Chondrocyte (in vitro differentiated cells): Measurements from ENCODE around the gene RANBP10. TPM values are rescaled to one million over a fixed set of nuclear protein-coding genes. Genes with fewer than 3 reads are reported as not detected.

ENCODE experiments used
- DNase-seq: peaks from one replicate; pipeline ENCODE4 v3.0.0; 2021; ENCODE audit warnings: mixed read lengths, low spot score
- H3K27ac Mint-ChIP-seq: one replicate; pipeline ENCODE4 v1.8.0; 2021; ENCODE audit warnings: mild to moderate bottlenecking, moderate library complexity, mixed read lengths; ENCODE audit not compliant: unreplicated experiment
- H3K27me3 Mint-ChIP-seq: 2 replicates; pipeline ENCODE4 v1.8.0; 2021; ENCODE audit warnings: low read depth, mixed read lengths
- H3K36me3 Mint-ChIP-seq: 2 replicates; pipeline ENCODE4 v1.8.0; 2021; ENCODE audit warnings: low read depth, mixed read lengths
- H3K4me1 Mint-ChIP-seq: 2 replicates; pipeline ENCODE4 v1.8.0; 2021; ENCODE audit warnings: low read depth, mild to moderate bottlenecking, mixed read lengths
- H3K4me3 Mint-ChIP-seq: one replicate; pipeline ENCODE4 v1.8.0; 2021; ENCODE audit warnings: mild to moderate bottlenecking, moderate library complexity, mixed read lengths; ENCODE audit not compliant: unreplicated experiment
- H3K9me3 Mint-ChIP-seq: 2 replicates; pipeline ENCODE4 v1.8.0; 2021; ENCODE audit warnings: low read depth, mixed read lengths
- total RNA-seq: library from RNA; stranded (reverse); gene quantifications from 3 replicates; pipeline ENCODE4 v1.2.1, GENCODE V29; 2021
- TF ChIP-seq, protein P1 (sequence below): fragments of 200-600 bp; sonication (generic); IDR thresholded peaks from 2 replicates; pipeline ENCODE4 v1.5.0; 2021; ENCODE audit warnings: antibody characterized with exemption, mild to moderate bottlenecking, moderate library complexity

Gene RANBP10
- total RNA-seq, 1 donor from 2014 or later = 14.4 TPM

- no peak overlapping the region for H3K4me3 Mint-ChIP-seq
- no peaks in the 10 kb centered on the region for H3K9me3 Mint-ChIP-seq
- TF ChIP-seq, protein P1, sequence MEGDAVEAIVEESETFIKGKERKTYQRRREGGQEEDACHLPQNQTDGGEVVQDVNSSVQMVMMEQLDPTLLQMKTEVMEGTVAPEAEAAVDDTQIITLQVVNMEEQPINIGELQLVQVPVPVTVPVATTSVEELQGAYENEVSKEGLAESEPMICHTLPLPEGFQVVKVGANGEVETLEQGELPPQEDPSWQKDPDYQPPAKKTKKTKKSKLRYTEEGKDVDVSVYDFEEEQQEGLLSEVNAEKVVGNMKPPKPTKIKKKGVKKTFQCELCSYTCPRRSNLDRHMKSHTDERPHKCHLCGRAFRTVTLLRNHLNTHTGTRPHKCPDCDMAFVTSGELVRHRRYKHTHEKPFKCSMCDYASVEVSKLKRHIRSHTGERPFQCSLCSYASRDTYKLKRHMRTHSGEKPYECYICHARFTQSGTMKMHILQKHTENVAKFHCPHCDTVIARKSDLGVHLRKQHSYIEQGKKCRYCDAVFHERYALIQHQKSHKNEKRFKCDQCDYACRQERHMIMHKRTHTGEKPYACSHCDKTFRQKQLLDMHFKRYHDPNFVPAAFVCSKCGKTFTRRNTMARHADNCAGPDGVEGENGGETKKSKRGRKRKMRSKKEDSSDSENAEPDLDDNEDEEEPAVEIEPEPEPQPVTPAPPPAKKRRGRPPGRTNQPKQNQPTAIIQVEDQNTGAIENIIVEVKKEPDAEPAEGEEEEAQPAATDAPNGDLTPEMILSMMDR = no peak
- peaks cover 20% of the 10 kb centered on the region for H3K36me3 Mint-ChIP-seq
- peak; percentile 56 for DNase-seq
- H3K4me1 Mint-ChIP-seq = no peaks in the 10 kb centered on the region
- no peak overlapping the region for H3K27ac Mint-ChIP-seq
- no peaks in the 10 kb centered on the region for H3K27me3 Mint-ChIP-seq
Measured at GRCh38 chr16:67726106-67727034, 80.0 kb downstream of the RANBP10 start.

DNA sequence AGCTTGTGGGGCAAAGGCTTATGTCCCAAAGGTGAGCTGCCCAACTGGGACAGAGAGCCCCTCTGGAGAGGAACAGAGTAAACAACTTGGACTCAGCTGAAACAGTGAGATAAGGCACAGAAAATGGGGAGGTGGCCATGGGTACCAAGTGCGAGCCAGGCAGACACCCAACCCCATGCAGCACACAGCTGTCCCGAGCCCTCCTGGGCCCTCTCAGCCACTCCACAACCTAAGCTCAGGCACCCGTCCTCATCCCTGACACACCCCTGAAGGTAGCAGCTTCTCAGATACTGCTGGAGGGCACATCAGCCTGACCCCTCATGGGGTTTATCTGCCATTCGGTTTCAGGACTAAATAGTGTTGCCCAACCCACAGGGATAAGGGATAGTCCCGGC lies 82.5 kb downstream of the RANBP10 start:
- TF ChIP-seq, protein P1 = no peak
- Mint-ChIP-seq H3K9me3 (no peaks in the 10 kb centered on the region), H3K36me3 (peaks cover 6% of the 10 kb centered on the region), H3K27ac (no peak overlapping the region), H3K4me1 (peaks cover 15% of the 10 kb centered on the region), H3K4me3 (no peak overlapping the region), H3K27me3 (no peaks in the 10 kb centered on the region)
- peak; percentile 49 for DNase-seq

GRCh38 chr16:67723151-67723910 lies 83.0 kb downstream of the RANBP10 start:
- Mint-ChIP-seq H3K4me3 (no peak overlapping the region), H3K4me1 (peaks cover 20% of the 10 kb centered on the region), H3K27me3 (no peaks in the 10 kb centered on the region), H3K9me3 (no peaks in the 10 kb centered on the region), H3K27ac (peak overlapping the region; percentile 63), H3K36me3 (peaks cover 5% of the 10 kb centered on the region)
- TF ChIP-seq, protein P1 = no peak
- DNase-seq = no peak

DNA sequence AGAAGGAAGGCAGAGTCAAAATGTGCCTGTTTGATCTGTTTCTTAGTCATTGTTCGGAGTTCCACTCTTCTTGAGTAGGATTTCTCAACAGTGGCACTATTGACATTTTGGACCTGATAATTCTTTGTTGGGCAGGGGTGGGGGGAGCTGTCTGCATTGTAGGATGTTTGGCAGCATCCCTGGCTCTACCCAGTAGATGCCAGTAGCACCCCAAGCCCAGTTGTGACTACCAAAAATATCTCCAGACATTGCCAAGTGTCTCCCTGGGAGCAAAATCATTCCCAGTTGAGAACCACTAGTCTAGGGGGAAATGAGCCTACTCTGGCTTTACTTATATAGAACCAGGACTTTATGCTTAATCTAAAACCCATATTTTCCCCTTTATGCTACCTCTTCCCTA lies 86.1 kb downstream of the RANBP10 start:
- no peaks in the 10 kb centered on the region for H3K27me3 Mint-ChIP-seq

DNA sequence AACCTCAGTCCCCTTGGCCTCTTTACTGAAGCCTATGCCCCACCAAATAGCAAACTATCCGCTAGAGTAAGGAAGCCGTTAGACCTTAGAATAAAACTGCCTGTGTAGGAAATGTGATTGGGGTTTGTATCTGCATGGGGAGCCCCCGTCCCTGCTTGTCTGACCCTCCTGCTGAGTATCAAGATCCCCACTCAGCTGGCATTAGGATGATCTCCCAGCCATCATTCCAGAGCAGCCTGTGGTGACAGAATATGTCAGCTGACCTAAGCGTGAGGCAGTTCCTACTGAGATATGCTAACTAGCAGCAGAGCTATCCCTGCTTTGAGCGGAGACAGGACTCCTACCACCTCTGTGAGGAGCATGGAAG lies 86.6 kb downstream of the RANBP10 start:
- Mint-ChIP-seq H3K4me3 (peak overlapping the region; percentile 91), H3K9me3 (no peaks in the 10 kb centered on the region), H3K27me3 (no peaks in the 10 kb centered on the region), H3K36me3 (no peaks in the 10 kb centered on the region), H3K4me1 (peaks cover 33% of the 10 kb centered on the region), H3K27ac (peak overlapping the region; percentile 95)
- TF ChIP-seq, protein P1 = no peak
- DNase-seq = no peak

More for the DNA sequence above, 86.1 kb downstream of the RANBP10 start:
- Mint-ChIP-seq H3K36me3 (no peaks in the 10 kb centered on the region), H3K27ac (peak overlapping the region; percentile 95), H3K9me3 (no peaks in the 10 kb centered on the region), H3K4me1 (peaks cover 33% of the 10 kb centered on the region), H3K4me3 (peak overlapping the region; percentile 91)
- TF ChIP-seq, protein P1 = no peak
- DNase-seq = no peak
